HCT116 (cell line): ENCODE results near the gene PJA1. TPM values are rescaled to one million over a fixed set of nuclear protein-coding genes. Genes with fewer than 3 reads are reported as not detected.

ENCODE experiments used
- ATAC-seq: fragments of 200-7000 bp; cut with Tn5 transposase; 2 replicates; pipeline ENCODE4 v1.9.1; 2020; ENCODE audit warnings: mild to moderate bottlenecking, moderate library complexity
- BruUV-seq: library from RNA; stranded (reverse); fragments of 400-500 nt; replicated peaks from 2 replicates; lab custom pipeline; 2021; lab: Mats Ljungman, UMichigan
- CTCF ChIA-PET: fragments of 300-600 bp; sonication (Branson Sonifier 250); formaldehyde crosslinking; loops from one replicate; lab custom pipeline; 2021; ENCODE audit warnings: antibody characterized with exemption; lab: Charles Lee
- POLR2A ChIA-PET: fragments of 300-600, 350-600 bp; sonication (Branson Sonifier 250); formaldehyde crosslinking; loops from one replicate; lab custom pipeline; 2021; ENCODE audit warnings: antibody characterized with exemption; lab: Charles Lee
- RAD21 ChIA-PET, 2 experiments: fragments of 300-600 bp; sonication (Branson Sonifier 250); formaldehyde crosslinking; loops; one replicate each; lab custom pipeline; 2023; ENCODE audit warnings: low total read pairs in 2 of 2; ENCODE audit not compliant: uncharacterized antibody in 2 of 2, unreplicated experiment in 2 of 2, low non-redundant PET in 1 of 2; lab: Charles Lee
- DNase-seq: peaks from one replicate; pipeline ENCODE4 v3.0.0-alpha.2; 2010; ENCODE audit warnings: low read depth, low spot score
- H2AFZ ChIP-seq: fragments of 200-600 bp; shearing (Covaris generic), sonication (generic); 2 replicates; pipeline ENCODE4 v1.6.1; 2017; ENCODE audit warnings: low read depth, mixed run types, mixed read lengths, antibody characterized with exemption, low read length; ENCODE audit not compliant: poor library complexity, severe bottlenecking
- H3K27ac ChIP-seq: 2 replicates; pipeline ENCODE4 v1.5.1; 2012; ENCODE audit warnings: low read depth, low read length
- H3K27me3 ChIP-seq: fragments of 200-600 bp; sonication (generic); 2 replicates; pipeline ENCODE4 v1.6.1; 2016; ENCODE audit warnings: mixed run types, low read length, mixed read lengths; ENCODE audit not compliant: insufficient read depth
- H3K36me3 ChIP-seq, 2 experiments: fragments of 200-500 bp in 1 of 2; fragments of 200-600 bp in 1 of 2; sonication (Bioruptor generic) in 1 of 2; sonication (generic) in 1 of 2; 2 replicates each; pipeline versions ENCODE4 v1.5.1 to v1.6.1; 2014 to 2016; ENCODE audit warnings: low read length in 2 of 2, inconsistent platforms in 1 of 2, mixed read lengths in 1 of 2, mixed run types in 1 of 2; ENCODE audit not compliant: insufficient read depth in 2 of 2, control insufficient read depth in 1 of 2
- H3K4me1 ChIP-seq, 2 experiments: fragments of 200-600 bp in 1 of 2; sonication (generic) in 1 of 2; 2 replicates each; pipeline versions ENCODE4 v1.5.1 to v1.6.1; 2012 to 2017; ENCODE audit warnings: low read length in 2 of 2, inconsistent platforms in 1 of 2, mild to moderate bottlenecking in 1 of 2, mixed read lengths in 1 of 2, mixed run types in 1 of 2, moderate library complexity in 1 of 2; ENCODE audit not compliant: insufficient read depth in 2 of 2, control insufficient read depth in 1 of 2
- H3K4me2 ChIP-seq: fragments of 200-600 bp; sonication (generic); 2 replicates; pipeline ENCODE4 v1.6.1; 2017; ENCODE audit warnings: mixed run types, low read length, mixed read lengths
- H3K4me3 ChIP-seq, 2 experiments: fragments of 200-600 bp in 1 of 2; sonication (generic) in 1 of 2; replicated peaks in 1 of 2; 2 replicates each; pipeline ENCODE4 v1.5.1; 2011 to 2016; ENCODE audit warnings: low read length in 2 of 2, control low read depth in 1 of 2, low read depth in 1 of 2, mild to moderate bottlenecking in 1 of 2, mixed read lengths in 1 of 2, mixed run types in 1 of 2
- H3K79me2 ChIP-seq: fragments of 200-600 bp; sonication (generic); 2 replicates; pipeline ENCODE4 v1.6.1; 2017; ENCODE audit warnings: mild to moderate bottlenecking, mixed run types, low read length, moderate library complexity, mixed read lengths; ENCODE audit not compliant: insufficient read depth
- H3K9ac ChIP-seq: fragments of 200-600 bp; sonication (generic); 2 replicates; pipeline ENCODE4 v1.6.1; 2016; ENCODE audit warnings: low read length, mixed read lengths
- H3K9me2 ChIP-seq: fragments of 200-600 bp; sonication (generic), shearing (Covaris generic); 2 replicates; pipeline ENCODE4 v1.6.1; 2017; ENCODE audit warnings: mixed run types, mild to moderate bottlenecking, moderate library complexity; ENCODE audit not compliant: insufficient read depth
- H3K9me3 ChIP-seq, 2 experiments: fragments of 200-500 bp in 1 of 2; fragments of 200-600 bp in 1 of 2; sonication (Bioruptor generic) in 1 of 2; sonication (generic) in 1 of 2; 2 replicates each; pipeline ENCODE4 v1.6.1; 2014 to 2017; ENCODE audit warnings: low read length in 2 of 2, mixed read lengths in 2 of 2, inconsistent platforms in 1 of 2, low read depth in 1 of 2, mild to moderate bottlenecking in 1 of 2, mixed run types in 1 of 2, moderate library complexity in 1 of 2; ENCODE audit not compliant: control insufficient read depth in 1 of 2, insufficient read depth in 1 of 2
- H4K20me1 ChIP-seq: fragments of 200-600 bp; sonication (generic), shearing (Covaris generic); 2 replicates; pipeline ENCODE4 v1.6.1; 2017; ENCODE audit warnings: mixed run types, mild to moderate bottlenecking, moderate library complexity; ENCODE audit not compliant: insufficient read depth
- ATF3 ChIP-seq: IDR thresholded peaks from 2 replicates; pipeline ENCODE4 v1.6.1; 2012
- EZH2 ChIP-seq: fragments of 200-600 bp; sonication (generic); IDR thresholded peaks from 2 replicates; pipeline ENCODE4 v1.6.1; 2017; ENCODE audit warnings: antibody characterized with exemption, mixed run types
- RAD21 ChIP-seq: IDR thresholded peaks from 2 replicates; pipeline ENCODE4 v1.6.1; 2012; ENCODE audit warnings: low read depth, mild to moderate bottlenecking
- ZBTB33 ChIP-seq: IDR thresholded peaks from 2 replicates; pipeline ENCODE4 v1.6.1; 2011; ENCODE audit warnings: mild to moderate bottlenecking, low read length, moderate library complexity; ENCODE audit not compliant: insufficient replicate concordance; ENCODE audit errors: extremely low read depth
- intact Hi-C: fragments of 100-400 bp; cut with micrococcal nuclease; formaldehyde crosslinking; loops from 2 replicates; pipeline ENCODE4 v1.10.0; 2022
- total RNA-seq: library from RNA; stranded (reverse); gene quantifications from one replicate; pipeline ENCODE4 v1.2.1, GENCODE V29; 2021; ENCODE audit not compliant: unreplicated experiment
- TF ChIP-seq, protein P1 (sequence below), 3 experiments: fragments of 200-600 bp in 1 of 3; sonication (generic) in 1 of 3; IDR thresholded peaks in 2 of 3; conservative IDR thresholded peaks in 1 of 3; 2 replicates each; pipeline ENCODE4 v1.5.1; 2012 to 2017; ENCODE audit warnings: low read depth in 2 of 3, low read length in 2 of 3, antibody characterized with exemption in 1 of 3, borderline replicate concordance in 1 of 3, control low read depth in 1 of 3, mild to moderate bottlenecking in 1 of 3, mixed read lengths in 1 of 3, mixed run types in 1 of 3, moderate library complexity in 1 of 3; ENCODE audit not compliant: insufficient read depth in 1 of 3

The PJA1 gene
- total RNA-seq, 1 experiment from 2014 or later = 15.7 TPM

GRCh38 chrX:69120476-69120875 lies 44.8 kb downstream of the PJA1 start (continued):
- TF ChIP-seq ATF3 (no peak), ZBTB33 (no peak)

- no peak overlapping the region for H3K9ac ChIP-seq
- RAD21 ChIA-PET = no interaction called here
- no peaks in the 10 kb centered on the region for H3K36me3 ChIP-seq
- CTCF ChIA-PET = no interaction called here
- no peak overlapping the region for H3K27ac ChIP-seq
- POLR2A ChIA-PET = no interaction called here
- H3K79me2 ChIP-seq = no peaks in the 10 kb centered on the region
- no TSS peak for BruUV-seq
- ATAC-seq (no peak), DNase-seq (no peak)
- TF ChIP-seq, protein P1, sequence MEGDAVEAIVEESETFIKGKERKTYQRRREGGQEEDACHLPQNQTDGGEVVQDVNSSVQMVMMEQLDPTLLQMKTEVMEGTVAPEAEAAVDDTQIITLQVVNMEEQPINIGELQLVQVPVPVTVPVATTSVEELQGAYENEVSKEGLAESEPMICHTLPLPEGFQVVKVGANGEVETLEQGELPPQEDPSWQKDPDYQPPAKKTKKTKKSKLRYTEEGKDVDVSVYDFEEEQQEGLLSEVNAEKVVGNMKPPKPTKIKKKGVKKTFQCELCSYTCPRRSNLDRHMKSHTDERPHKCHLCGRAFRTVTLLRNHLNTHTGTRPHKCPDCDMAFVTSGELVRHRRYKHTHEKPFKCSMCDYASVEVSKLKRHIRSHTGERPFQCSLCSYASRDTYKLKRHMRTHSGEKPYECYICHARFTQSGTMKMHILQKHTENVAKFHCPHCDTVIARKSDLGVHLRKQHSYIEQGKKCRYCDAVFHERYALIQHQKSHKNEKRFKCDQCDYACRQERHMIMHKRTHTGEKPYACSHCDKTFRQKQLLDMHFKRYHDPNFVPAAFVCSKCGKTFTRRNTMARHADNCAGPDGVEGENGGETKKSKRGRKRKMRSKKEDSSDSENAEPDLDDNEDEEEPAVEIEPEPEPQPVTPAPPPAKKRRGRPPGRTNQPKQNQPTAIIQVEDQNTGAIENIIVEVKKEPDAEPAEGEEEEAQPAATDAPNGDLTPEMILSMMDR (IDR thresholded peaks at IDR 0.05 in 2 of 3, conservative IDR thresholded peaks at IDR 0.05 in 1 of 3; ENCODE audit: borderline replicate concordance in 1 of 3, insufficient read depth in 1 of 3, low read depth in 2 of 3, low read length in 2 of 3) = peak in 1 of 3 experiments; percentile 33; a peak in 1 of 6 replicates
- TF ChIP-seq RAD21 (peak; percentile 14; the same call in 1 of the 2 replicates), EZH2 (no peak)
- no peaks in the 10 kb centered on the region for H3K9me2 ChIP-seq
- no peak overlapping the region for H3K4me3 ChIP-seq
- H3K9me3 ChIP-seq = no peaks in the 10 kb centered on the region
- no peak overlapping the region for H3K4me2 ChIP-seq
- no peaks in the 10 kb centered on the region for H3K27me3 ChIP-seq
- no peaks in the 10 kb centered on the region for H4K20me1 ChIP-seq
- H3K4me1 ChIP-seq = peaks cover 0 to 10% of the 10 kb centered on the region in 2 experiments; a peak in 2 of 4 replicates
- no peak overlapping the region for H2AFZ ChIP-seq
- intact Hi-C loops = no loop called here
Measured at GRCh38 chrX:69119122-69119521, 46.1 kb downstream of the PJA1 start.
